Vagina (tissue), 2 donors: ENCODE results near the gene ZNF385B.

Source experiments
- POLR2A ChIP-seq, 2 donors: fragments of 450-650 bp; IDR thresholded peaks; one replicate each; pipeline ENCODE4 v1.6.1; 2017; ENCODE audit warnings: antibody characterized with exemption in 2 of 2, mild to moderate bottlenecking in 2 of 2, moderate library complexity in 2 of 2
- POLR2AphosphoS5 ChIP-seq, 2 donors: sonication (generic); formaldehyde crosslinking; IDR thresholded peaks; one replicate each; pipeline ENCODE4 v1.9.0; 2017; ENCODE audit warnings: antibody characterized with exemption in 2 of 2, mild to moderate bottlenecking in 2 of 2, low read depth in 1 of 2; ENCODE audit not compliant: insufficient read depth in 1 of 2
- TF ChIP-seq, protein P1 (sequence below), 3 experiments: fragments of 450-650 bp in 2 of 3; fragments of 200-600 bp in 1 of 3; sonication (generic) in 1 of 3; IDR thresholded peaks; one replicate each; pipeline ENCODE4 v1.5.1; 2017 to 2019; ENCODE audit warnings: antibody characterized with exemption in 3 of 3, mild to moderate bottlenecking in 2 of 3, moderate library complexity in 2 of 3

DNA sequence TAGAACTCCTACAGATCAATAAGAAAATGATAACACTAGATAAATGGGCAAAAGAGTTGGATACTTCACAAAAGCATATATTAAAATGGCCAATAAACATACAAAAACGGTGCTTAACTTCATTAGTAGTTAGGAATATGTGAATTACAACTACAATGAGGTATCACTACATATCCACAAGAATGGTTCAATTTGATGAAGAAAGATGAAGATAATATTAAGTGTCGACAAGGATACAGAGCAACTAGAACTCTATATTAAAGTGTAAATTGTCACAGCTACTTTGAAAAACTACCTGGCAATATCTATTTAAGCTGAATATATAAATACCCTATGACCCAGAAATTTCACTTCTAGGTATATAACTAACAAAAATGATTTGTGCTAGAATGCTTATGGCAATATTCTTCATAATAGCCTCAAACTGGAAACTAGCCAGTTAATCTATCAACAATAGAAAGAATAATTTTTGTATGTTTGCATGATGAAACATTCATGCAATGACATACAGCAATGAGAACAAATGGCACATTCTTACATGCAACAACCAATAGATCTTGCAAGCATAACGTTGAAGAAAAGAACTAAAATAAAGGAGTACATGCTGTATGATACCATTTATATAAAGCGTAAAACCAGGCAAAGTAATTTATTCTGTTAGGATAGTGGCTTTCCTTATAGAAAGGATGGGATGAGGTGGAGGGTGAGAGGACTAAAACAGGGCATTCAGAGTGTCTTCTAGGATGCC lies 306.6 kb downstream of the ZNF385B start:
- TF ChIP-seq, protein P1, sequence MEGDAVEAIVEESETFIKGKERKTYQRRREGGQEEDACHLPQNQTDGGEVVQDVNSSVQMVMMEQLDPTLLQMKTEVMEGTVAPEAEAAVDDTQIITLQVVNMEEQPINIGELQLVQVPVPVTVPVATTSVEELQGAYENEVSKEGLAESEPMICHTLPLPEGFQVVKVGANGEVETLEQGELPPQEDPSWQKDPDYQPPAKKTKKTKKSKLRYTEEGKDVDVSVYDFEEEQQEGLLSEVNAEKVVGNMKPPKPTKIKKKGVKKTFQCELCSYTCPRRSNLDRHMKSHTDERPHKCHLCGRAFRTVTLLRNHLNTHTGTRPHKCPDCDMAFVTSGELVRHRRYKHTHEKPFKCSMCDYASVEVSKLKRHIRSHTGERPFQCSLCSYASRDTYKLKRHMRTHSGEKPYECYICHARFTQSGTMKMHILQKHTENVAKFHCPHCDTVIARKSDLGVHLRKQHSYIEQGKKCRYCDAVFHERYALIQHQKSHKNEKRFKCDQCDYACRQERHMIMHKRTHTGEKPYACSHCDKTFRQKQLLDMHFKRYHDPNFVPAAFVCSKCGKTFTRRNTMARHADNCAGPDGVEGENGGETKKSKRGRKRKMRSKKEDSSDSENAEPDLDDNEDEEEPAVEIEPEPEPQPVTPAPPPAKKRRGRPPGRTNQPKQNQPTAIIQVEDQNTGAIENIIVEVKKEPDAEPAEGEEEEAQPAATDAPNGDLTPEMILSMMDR (IDR thresholded peaks at IDR 0.05): no peak
- no peak for TF ChIP-seq POLR2A (IDR thresholded peaks at IDR 0.05)
- no peak for TF ChIP-seq POLR2AphosphoS5 (IDR thresholded peaks at IDR 0.05; ENCODE audit: insufficient read depth in 1 of 2, low read depth in 1 of 2)
